Tibial nerve (tissue), 3 donors: ENCODE data around the gene MDP1.

Experiments
- CTCF ChIP-seq, 5 experiments: fragments of 200-600 bp in 3 of 5; fragments of 450-650 bp in 2 of 5; sonication (generic) in 3 of 5; IDR thresholded peaks; one replicate each; pipeline ENCODE4 v1.5.1; 2016 to 2019; ENCODE audit warnings: antibody characterized with exemption in 5 of 5, mild to moderate bottlenecking in 3 of 5, moderate library complexity in 2 of 5
- POLR2A ChIP-seq, 2 donors: fragments of 450-650 bp; IDR thresholded peaks; one replicate each; pipeline ENCODE4 v1.6.1; 2017; ENCODE audit warnings: antibody characterized with exemption in 2 of 2, mild to moderate bottlenecking in 2 of 2, moderate library complexity in 2 of 2

DNA sequence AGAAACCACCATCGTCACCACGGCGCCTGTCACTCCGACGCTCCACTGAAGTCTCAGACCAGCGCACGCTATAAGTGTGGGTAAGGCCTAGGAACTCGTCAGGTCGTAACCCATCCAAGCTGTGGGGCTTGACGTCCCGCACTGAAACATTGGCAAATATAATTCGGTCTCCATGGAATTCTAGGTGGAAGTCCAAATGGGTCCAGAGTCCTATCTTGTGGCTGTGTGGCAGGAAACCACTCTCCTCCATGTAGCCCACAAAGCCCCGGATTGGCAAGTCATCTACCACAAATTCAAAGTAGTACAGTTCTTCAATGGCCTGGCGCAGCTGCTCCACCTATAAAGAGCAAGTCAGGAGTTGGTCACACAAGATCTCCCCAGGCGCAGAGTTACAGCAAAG, 22.9 kb downstream of the MDP1 start:
- TF ChIP-seq POLR2A (IDR thresholded peaks at IDR 0.05) (no peak), CTCF (IDR thresholded peaks at IDR 0.05) (no peak)
